ENCODE results near the gene ROR1. TPM values are rescaled to one million over a fixed set of nuclear protein-coding genes. Genes with fewer than 3 reads are reported as not detected.

ROR1 gene
- total RNA-seq, 4 donors from 2014 or later: 8.8 to 30.4 (median 14.1) TPM

DNA sequence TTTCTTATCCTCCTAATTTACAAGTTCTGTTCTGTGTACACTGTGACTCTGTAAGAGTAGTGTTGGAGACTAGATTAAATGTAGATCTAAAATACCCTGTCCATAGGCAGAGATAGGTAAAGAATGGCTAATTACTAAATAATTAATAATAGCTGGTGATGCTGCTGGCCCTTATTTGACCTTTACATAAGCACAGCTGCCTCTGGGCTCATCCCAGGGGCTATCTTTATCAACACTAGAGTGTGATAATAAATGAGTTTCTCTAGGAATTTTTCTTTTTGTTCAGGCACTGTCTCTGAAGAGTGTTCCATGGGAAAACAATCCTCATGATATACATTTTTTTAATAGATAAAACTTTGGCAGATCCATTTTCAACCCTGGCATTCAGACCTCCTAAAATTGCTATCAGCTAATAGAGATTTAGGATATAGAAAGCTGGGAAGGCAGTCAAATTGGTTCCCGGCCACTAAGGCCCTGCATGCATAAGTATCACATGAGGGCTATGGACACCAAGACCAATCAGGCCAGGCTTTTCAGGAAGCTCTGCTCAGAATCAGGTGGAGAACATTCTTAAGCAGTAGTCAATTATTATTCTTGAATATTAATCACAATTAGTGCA lies 107.2 kb downstream of the ROR1 start:
- ATAC-seq (ENCODE audit: low FRiP score): no peak
- no peak for TF ChIP-seq CTCF (IDR thresholded peaks at IDR 0.05)
- no peak for DNase-seq (ENCODE audit: low spot score)

DNA sequence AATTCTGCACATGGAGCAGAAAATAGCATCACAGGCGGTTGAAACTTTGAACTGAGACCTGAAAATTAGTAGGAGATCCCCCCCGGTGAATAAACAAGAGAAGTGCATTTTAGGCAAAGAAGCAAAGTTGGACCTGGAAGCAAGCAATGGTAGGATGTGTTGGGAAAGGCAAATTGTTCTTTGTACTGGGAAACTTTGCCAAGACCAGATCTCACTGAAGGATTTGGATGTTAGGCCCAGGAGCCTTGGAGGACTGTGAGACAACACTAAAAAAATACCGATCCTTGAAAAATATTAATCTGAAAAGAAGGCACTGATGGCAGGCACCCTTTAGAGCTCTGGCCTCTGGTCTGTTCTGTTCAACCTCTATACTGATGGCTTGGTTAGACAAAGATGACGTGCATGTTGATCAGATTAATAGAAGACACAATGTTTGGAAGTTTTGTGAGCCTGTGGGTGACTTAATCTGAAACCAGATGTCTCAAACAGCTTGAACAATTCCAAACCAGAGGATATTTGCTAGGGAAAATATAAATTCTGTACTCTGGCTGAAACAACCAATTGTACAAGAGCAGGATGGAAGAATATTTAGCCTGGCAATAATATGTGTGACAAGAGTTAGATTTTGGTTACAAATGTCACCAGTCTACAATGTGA lies 108.4 kb downstream of the ROR1 start:
- DNase-seq (ENCODE audit: low spot score) (no peak), ATAC-seq (ENCODE audit: low FRiP score) (no peak)
- TF ChIP-seq CTCF (IDR thresholded peaks at IDR 0.05): no peak

GRCh38 chr1:63883494-63884235 lies 109.8 kb downstream of the ROR1 start:
- no peak for ATAC-seq (ENCODE audit: low FRiP score)

GRCh38 chr1:63884486-63884885 lies 110.7 kb downstream of the ROR1 start:
- ATAC-seq (ENCODE audit: low FRiP score) (no peak), DNase-seq (ENCODE audit: low spot score) (no peak)
- no peak for TF ChIP-seq CTCF (IDR thresholded peaks at IDR 0.05)

More at GRCh38 chr1:63883494-63884235, 109.8 kb downstream of the ROR1 start:
- no peak for DNase-seq (ENCODE audit: low spot score)
- no peak for TF ChIP-seq CTCF (IDR thresholded peaks at IDR 0.05)

DNA sequence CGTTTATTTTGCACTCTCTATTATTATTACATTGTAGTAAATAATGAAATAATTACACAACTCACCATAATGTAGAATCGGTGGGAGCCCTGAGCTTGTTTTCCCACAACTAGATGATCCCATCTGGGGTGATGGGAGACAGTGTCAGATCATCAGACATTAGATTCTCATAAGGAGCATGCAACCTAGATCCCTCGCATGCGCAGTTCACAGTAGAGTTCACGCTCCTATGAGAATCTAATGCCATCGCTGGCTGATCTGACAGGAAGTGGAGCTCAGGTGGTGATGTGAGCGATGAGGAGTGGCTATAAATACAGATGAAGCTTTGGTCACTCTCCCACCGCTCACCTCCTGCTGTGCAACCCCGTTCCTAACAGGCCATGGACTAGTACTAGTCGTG lies 112.1 kb downstream of the ROR1 start:
- no peak for TF ChIP-seq CTCF (IDR thresholded peaks at IDR 0.05)
- no peak for DNase-seq (ENCODE audit: low spot score)
- no peak for ATAC-seq (ENCODE audit: low FRiP score)

DNA sequence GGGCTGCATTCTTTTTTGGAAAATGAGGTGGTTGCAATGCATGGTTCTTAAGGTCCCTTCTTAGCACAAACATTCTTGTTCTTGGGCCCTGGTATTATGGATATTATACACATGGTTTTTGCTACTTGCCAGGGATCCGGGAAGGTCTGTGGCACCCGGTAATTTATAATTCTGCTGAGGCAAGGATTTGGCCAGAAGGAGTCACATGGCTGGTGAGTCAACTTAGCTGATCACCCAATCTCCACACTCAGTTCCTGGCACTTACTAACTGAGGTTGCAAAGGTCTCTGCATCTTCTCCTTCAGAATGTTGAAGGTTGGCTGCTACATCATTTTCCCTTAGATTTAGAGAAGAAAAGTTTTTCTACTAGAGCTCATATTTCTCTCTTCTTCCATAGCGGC lies 112.5 kb downstream of the ROR1 start:
- ATAC-seq (ENCODE audit: low FRiP score): no peak
- no peak for TF ChIP-seq CTCF (IDR thresholded peaks at IDR 0.05)

More for the DNA sequence above, 112.5 kb downstream of the ROR1 start:
- DNase-seq (ENCODE audit: low spot score): no peak

All from omental fat pad (tissue), 4 donors.